Measurements from ENCODE around the gene IL9.

The IL9 gene

DNA sequence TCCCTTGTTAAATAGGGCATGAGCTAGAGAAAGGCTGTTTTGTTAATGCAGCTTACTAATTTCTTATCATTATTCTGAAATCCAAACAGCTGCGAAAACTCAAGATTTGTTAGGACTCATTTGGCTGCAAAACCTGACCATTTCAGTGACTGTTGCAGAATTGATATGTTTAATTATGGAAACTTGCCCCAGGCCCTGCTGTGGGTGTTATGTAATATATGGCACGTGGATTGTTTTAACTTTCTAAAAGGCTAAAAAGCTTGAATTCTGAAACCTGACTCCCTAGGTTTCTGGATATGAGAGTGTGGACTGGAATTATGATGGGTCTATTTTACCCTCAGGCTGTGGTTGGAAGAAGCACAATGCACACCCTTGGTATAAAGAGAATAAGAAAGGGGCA, 4.4 kb downstream of the IL9 start:
- no peak for DNase-seq (ENCODE audit: low read depth)

GRCh38 chr5:135890867-135891266, 4.8 kb downstream of the IL9 start:
- no peak for DNase-seq (ENCODE audit: low read depth)

- DNase-seq (ENCODE audit: low read depth), result no peak
Observed at GRCh38 chr5:135890296-135890695, 5.3 kb downstream of the IL9 start.

DNA sequence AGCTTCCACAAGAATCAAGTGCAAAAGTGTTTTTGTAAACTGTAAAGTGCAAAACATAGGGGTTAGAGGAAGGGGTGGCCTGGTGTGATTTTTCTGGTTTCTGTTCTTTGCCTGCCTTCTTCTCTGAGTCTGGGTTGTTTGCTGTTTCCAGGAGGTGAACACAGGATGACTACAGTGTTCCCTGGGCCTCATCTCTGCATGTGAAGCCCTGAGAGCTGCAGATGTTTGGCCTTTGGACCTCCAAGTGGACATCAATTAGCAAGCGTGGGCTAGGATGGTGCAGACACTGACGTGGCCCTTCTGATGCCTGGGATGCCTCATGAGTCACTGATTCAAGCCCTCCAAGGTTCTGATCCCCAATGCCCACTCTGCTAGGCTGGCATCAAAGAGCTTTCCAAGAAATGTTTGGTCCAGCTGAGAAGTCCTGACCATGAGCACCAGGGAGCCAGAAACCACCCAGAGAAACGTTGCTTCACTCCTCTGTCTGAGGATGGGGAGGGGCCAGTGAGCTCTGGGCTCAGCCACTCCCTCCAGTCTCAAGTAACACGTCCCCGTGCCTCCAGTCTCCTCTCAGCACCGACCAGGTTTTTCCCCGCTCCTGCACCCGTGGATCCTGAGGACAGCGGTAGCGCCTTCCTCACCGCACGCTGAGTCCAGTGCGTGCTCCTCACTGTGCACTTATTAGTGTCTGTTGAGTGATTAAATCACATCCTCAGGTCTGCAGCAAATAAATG, 7.6 kb downstream of the IL9 start:
- DNase-seq (ENCODE audit: low read depth), result peak; percentile 78

GRCh38 chr5:135887447-135887864, 8.2 kb downstream of the IL9 start:
- peak; percentile 62 for DNase-seq (ENCODE audit: low read depth)

DNA sequence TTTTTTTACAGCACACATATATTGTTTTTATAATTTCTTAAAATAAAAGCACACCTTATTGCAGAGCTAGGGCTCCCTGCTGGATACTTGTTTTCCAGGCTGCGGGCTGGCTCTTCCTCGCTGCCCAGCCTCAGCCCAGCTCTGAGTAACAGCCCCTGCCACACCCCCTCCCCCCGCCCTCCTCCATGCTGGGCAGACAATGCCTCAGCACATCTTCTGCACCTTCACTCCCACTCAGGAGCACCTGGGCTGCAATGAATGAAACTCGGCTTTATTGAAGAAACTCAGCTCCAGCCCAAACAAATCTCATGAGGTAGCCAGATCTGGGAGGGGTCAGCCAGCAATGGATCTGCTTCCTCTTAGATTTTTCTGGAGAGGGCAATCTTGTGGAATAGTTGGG, 9.5 kb downstream of the IL9 start:
- no peak for DNase-seq (ENCODE audit: low read depth)

DNA sequence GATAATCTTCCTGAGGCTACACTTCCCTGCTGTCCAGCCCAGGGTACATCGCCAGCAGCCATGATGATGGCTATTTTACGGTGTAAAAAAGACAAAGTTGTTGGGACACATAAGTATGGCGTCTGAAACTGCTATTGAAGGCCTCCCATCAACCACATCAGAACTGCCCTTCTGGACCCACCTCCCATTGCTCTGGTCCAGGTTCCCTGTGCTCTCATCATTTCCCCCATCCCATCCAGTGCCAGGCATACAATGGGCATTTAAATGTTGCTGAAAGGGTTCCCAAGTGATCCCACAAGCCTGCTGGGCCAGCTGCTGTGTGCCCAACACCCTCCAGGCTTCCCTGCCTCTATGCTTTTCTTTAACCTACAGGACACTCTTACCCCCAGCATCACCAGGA, 10.6 kb downstream of the IL9 start:
- no peak for DNase-seq (ENCODE audit: low read depth)

DNA sequence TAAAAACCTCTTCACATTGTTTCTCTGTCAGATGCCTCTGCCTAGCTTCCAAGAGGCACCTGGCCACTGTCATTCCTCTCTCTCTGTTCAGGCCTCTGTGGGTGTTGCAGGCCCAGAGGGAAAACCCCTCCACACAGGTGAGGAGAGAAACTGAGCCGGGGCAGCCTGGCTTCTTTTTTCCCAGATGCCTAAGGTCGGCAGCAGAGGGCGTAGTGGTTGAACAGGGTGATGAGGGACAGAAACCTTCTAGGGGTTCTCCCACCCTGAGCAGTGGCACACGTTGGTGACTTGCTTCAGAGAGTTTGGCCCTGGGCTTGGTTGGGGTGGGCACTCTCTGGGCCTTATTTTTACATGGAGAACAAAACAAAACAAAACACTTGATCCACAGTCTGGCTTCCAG, 12.2 kb downstream of the IL9 start:
- DNase-seq (ENCODE audit: low read depth), result no peak

- no peak for DNase-seq (ENCODE audit: low read depth)
Observed at GRCh38 chr5:135883026-135883425, 12.6 kb downstream of the IL9 start.

DNA sequence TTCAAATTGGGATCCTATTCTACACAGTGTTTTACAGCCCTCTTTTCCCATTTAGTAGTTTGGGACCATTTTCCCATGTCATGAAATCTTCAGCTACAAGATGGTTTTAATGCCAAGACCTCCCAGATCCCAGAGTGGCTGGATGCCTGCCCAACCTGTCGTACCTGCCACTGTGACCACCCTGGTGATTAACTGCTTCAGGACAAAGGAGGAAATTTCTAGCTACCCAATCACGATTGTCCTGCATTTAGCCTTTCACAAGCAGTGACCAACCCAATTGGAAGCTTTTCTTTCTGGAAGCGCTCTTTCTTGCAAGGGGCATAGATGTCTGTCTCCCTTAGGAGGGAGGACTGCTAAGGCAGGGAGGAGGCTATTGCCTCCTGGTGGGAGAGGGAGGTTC, 13.8 kb downstream of the IL9 start:
- no peak for DNase-seq (ENCODE audit: low read depth)

DNA sequence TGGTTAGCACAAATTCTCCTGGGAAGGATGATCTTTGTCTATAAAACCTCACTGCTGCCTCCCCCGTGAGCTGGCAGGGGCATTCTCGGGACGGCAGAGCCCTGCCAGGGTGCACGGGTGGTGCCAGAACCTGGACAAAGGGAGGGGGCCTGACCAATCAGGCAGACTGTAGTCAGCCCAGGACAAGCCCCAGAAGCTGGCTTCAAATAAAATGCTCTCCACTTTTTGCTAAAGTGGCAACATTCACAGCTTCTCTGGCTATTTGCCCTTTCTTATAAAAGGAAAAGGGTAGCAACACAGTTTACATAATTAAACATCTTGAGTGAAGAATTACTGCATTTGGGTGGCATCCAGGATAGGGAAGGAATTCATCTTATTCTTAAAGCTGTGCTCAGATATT, 14.4 kb downstream of the IL9 start:
- no peak for DNase-seq (ENCODE audit: low read depth)

- DNase-seq (ENCODE audit: low read depth), result no peak
Observed at GRCh38 chr5:135880801-135881200, 14.8 kb downstream of the IL9 start.

DNA sequence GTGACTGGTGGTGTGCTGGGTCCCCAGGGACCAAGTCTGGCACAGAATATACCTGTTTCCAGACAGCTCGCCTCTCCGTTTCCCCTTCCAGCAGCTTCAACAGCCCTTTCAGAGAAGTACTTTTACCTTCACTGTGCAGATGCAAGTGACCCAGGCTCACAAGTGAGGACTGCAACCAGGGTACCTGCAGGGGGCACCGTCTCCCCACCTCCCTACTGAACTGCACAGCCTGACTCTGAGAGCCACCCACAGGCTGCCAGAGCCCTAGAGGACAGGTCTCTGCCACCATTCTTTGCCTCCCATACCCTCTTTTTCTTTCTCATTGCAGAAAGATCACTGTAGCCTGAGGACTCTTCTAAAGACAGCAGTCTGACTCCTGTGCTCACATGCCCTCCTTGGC, 15.4 kb downstream of the IL9 start:
- DNase-seq (ENCODE audit: low read depth), result peak; percentile 5

DNA sequence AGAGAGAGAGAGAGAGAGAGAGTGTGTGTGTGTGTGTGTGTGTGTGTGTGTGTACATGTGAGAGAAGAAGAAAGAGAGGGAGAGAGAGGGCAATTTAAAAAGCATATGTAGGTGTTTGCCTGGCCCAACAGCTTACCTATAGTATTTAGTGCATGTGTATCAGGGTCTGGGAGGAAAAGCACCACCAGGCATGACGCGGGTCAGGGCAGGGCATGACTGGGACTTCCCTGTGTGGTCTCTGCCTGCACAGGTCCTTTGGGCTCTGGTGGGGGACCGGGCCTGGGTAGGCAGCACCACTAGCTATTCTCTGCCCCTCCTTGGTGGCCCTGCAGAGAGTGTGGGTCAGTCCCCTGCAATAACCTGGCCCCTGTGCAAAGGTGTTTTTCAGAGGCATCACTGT, 16.1 kb downstream of the IL9 start:
- no peak for DNase-seq (ENCODE audit: low read depth)

DNA sequence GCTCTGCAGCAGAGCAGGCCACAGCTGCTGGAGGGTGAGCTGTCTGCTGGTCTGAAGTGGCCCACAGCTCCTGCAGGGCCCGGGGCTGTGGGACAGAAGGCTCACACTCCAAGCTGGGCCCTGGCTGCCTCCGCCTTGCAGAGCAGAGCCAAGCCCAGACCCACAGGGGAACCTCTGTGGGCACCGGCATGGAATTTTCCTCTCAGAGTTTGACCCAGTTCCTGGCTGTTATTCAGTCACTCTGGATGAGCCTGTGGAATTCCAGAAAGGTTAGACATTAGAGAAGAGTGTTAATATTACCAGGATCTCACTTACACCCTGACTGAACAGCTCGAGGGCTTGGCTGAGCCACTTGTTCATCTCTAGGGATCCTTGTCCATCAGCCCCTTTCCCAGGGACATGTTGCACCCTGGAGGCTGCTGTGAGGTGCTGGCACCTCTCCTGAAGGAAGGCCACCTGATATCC, 17.5 kb downstream of the IL9 start:
- no peak for DNase-seq (ENCODE audit: low read depth)

- DNase-seq (ENCODE audit: low read depth), result no peak
Observed at GRCh38 chr5:135877570-135878155, 18.0 kb downstream of the IL9 start.

DNA sequence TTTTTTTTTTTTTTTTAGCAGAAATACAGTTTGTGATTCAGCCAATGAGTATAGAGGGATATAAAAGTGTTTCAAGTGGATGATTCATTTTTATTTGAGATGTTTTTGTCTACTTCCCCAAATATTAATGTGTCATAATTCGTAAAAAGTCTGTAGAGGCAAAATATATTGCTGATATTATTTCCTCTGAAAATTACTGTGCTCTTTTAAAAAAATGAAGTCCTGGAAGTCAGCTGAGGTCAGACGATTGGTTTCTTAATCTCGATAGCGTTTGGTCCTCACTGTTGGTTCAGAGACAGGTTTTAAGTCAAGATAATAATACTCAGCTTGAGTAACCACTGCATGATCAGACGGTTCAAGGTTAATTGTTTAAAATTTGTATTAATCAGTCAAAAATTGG, 19.5 kb downstream of the IL9 start:
- no peak for DNase-seq (ENCODE audit: low read depth)

DNA sequence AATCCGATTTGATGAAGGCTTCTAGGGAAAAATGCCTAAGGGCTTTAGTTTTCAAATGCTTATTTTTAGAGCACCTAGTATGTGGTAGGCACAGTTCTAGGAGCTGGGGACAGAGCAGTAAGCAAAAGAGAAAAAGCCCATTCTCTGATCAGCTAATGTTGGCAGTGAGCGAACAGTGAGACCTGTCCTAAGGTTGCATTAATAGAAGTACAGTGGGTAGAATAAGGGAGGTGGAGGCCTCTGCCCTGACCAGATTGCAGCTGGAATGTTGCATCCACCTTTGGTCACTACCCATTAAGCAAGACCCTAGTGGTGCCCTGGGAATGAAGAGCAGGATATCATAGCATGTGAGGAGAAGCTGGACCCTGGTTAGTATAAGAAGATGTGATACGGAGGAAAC, 20.1 kb downstream of the IL9 start:
- no peak for DNase-seq (ENCODE audit: low read depth)

DNA sequence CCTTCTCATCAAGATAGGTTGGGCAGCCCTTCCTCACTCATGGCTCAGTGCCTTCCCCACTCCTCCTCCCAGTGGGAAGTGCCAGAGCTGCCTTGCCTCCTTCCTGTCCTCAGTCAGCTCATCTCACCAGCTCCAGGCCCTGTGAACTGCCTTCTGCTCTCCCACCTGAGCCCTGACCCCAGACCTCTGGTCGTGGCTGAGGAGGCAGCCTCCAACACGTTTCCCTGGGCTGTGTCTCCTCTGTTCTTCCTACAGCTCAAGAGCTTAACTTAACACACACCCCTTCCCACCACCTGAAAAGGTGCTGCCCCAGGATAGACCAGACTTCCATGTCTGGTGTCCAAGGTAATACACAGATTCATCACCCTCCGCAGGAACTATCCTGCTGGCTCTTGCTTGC, 21.2 kb downstream of the IL9 start:
- no peak for DNase-seq (ENCODE audit: low read depth)

DNA sequence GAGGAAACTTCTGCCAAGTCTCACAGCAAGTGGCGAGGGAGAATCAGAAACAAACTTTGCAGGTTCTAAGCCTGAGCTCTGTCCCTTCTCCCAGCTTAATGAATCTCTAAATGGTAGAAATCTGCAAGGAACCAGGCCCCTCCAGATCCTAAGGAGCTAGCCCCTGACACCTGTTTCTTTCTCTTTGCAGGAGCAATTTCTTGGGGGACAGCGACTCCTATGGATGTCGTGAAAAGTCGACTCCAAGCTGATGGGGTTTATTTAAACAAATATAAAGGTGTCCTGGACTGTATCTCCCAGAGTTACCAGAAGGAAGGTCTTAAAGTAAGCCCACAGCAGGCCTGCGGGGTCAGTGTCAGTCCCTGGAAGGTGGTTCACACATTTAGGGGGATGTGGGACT, 21.8 kb downstream of the IL9 start:
- no peak for DNase-seq (ENCODE audit: low read depth)

- DNase-seq (ENCODE audit: low read depth), result no peak
Observed at GRCh38 chr5:135871268-135871915, 24.2 kb downstream of the IL9 start.

DNA sequence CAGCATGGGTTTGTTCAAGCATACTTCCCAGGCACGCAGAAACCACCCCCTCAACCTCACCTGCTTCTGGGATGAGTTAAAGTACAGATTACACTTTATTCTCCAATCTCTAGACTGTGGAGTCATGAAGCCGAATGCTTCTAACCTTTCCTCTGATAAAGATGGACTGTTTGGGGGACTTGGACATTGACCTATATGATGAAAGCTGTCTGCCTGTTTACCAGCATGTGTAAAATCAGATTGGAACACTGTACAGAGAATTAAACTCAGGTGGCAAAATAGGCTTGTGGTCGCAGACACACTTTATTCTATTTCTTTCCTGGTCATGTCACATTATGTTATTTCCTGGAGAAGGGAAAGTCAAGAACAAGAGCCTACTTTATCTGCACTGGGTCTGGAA, 25.7 kb downstream of the IL9 start:
- no peak for DNase-seq (ENCODE audit: low read depth)

DNA sequence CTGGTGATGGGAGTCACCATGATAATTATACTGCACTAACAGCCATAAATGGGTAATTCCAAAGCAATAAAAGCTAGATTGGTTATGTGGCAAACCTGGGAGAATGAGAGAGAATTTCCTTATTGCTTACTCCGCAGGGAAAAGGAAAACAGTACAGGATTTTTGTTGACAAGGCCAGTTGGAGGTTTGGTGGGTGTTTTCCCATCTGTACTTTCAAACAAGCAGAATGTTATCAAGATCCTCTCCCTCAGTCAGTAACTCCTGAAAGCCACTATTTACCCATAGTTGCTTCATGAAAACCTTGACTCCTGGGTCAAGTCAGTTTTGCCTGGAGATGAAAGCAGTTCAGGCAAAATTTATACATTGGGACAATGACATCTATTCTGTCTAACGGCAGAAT, 26.4 kb downstream of the IL9 start:
- no peak for DNase-seq (ENCODE audit: low read depth)

DNA sequence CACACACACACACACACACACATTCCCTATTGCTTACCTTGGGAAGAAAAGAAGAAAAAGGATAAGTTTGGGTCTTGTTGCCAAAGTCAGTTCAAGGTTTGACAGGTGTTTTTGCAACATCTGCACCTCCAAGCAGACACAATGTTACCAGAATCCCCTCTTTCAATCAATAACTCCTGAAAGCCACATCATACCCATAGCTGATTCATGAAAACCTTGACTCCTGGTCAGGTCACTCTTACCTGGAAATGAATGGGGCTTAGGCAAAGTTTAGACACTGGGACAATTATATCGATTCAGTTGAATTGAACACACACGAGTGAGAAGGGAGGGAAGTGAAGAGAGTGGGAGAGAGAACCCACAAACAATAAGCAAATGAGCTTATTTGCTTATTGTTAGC, 27.0 kb downstream of the IL9 start:
- no peak for DNase-seq (ENCODE audit: low read depth)

Data from iris pigment epithelial cell (primary cell).